Activated CD4-positive, alpha-beta T cell treated with anti-CD3 and anti-CD28 coated beads, Interleukin-2, Interleukin-6, amounts not matched to agents 100 ng/mL and 50 ng/mL, durations not matched to agents 16 hours and 8 hours (primary cell): ENCODE results near the gene MAP3K12.
"Not testable (repeated sequence)": the region's sequence is repeated elsewhere in the genome, so short reads cannot be mapped to it uniquely, and the experiment has no call there.

ENCODE experiments used
- DNase-seq: peaks from one replicate; pipeline ENCODE4 v3.0.0-alpha.2; 2020

Gene MAP3K12

GRCh38 chr12:53466640-53467039 is 32.6 kb downstream of the MAP3K12 start:
- no peak for DNase-seq

GRCh38 chr12:53465679-53466078 is 33.6 kb downstream of the MAP3K12 start:
- no peak for DNase-seq

GRCh38 chr12:53464685-53465418 is 34.4 kb downstream of the MAP3K12 start:
- DNase-seq: no peak

GRCh38 chr12:53463802-53464560 is 35.3 kb downstream of the MAP3K12 start:
- no peak for DNase-seq

- no peak for DNase-seq
Observed at GRCh38 chr12:53462935-53463334, 36.3 kb downstream of the MAP3K12 start.

- DNase-seq: no peak
Observed at GRCh38 chr12:53461591-53461990, 37.7 kb downstream of the MAP3K12 start.

GRCh38 chr12:53461059-53461458 is 38.2 kb downstream of the MAP3K12 start:
- no peak for DNase-seq

GRCh38 chr12:53459097-53459496 is 40.2 kb downstream of the MAP3K12 start:
- DNase-seq: no peak

GRCh38 chr12:53456654-53457366 is 42.4 kb downstream of the MAP3K12 start:
- no peak for DNase-seq

- no peak for DNase-seq
Observed at GRCh38 chr12:53454707-53455106, 44.6 kb downstream of the MAP3K12 start.

- DNase-seq: no peak
Observed at GRCh38 chr12:53453953-53454640, 45.2 kb downstream of the MAP3K12 start.

- peak; percentile 76 for DNase-seq
Observed at GRCh38 chr12:53452159-53453077, 46.8 kb downstream of the MAP3K12 start.

- DNase-seq: peak; percentile 99
Observed at GRCh38 chr12:53451661-53452158, 47.5 kb downstream of the MAP3K12 start, which contains the start of gene PCBP2. PCBP2 (plus strand) TSS chr12:53452102; CDS start chr12:53454801, 2,699 bp downstream.

- DNase-seq: no peak
Observed at GRCh38 chr12:53450936-53451335, 48.3 kb downstream of the MAP3K12 start.

GRCh38 chr12:53444593-53445325 is 54.5 kb downstream of the MAP3K12 start:
- DNase-seq: not testable (repeated sequence)

GRCh38 chr12:53443955-53444354 is 55.3 kb downstream of the MAP3K12 start:
- no peak for DNase-seq

- peak; percentile 100 for DNase-seq
Observed at GRCh38 chr12:53441040-53441833, 58.0 kb downstream of the MAP3K12 start, which contains the start of gene PRR13. PRR13 (plus strand) TSS chr12:53441734; CDS start chr12:53442715, 981 bp downstream.

- DNase-seq: not testable (repeated sequence)
Observed at GRCh38 chr12:53439582-53439981, 59.7 kb downstream of the MAP3K12 start.

- not testable (repeated sequence) for DNase-seq
Observed at GRCh38 chr12:53435326-53435725, 63.9 kb downstream of the MAP3K12 start.

GRCh38 chr12:53431187-53431586 is 68.1 kb downstream of the MAP3K12 start:
- DNase-seq: no peak
